Activated naive CD8-positive, alpha-beta T cell treated with anti-CD3 and anti-CD28 coated beads, Interleukin-2, amount 10 ng/mL, durations not matched to agents 7 days and 5 days (primary cell): Measurements from ENCODE around the gene CCDC70. TPM values are rescaled to one million over a fixed set of nuclear protein-coding genes. Genes with fewer than 3 reads are reported as not detected.

Experiments
- ATAC-seq: fragments of 150-1000 bp; cut with Tn5 transposase; one replicate; pipeline ENCODE4 v1.10.0; 2021; ENCODE audit warnings: low read depth, moderate library complexity
- POLR2A ChIA-PET: fragments of 350-600 bp; sonication (Branson Sonifier 250); formaldehyde crosslinking; loops from one replicate; lab custom pipeline; 2021; ENCODE audit warnings: antibody characterized with exemption; lab: Charles Lee
- DNase-seq: peaks from one replicate; pipeline ENCODE4 v3.0.0; 2021
- H3K27ac Mint-ChIP-seq: one replicate; pipeline ENCODE4 v1.8.0; 2022; ENCODE audit warnings: mild to moderate bottlenecking, mixed read lengths
- H3K27me3 Mint-ChIP-seq: one replicate; pipeline ENCODE4 v1.8.0; 2022; ENCODE audit warnings: mild to moderate bottlenecking, moderate library complexity, mixed read lengths
- H3K36me3 Mint-ChIP-seq: one replicate; pipeline ENCODE4 v1.8.0; 2021; ENCODE audit warnings: mild to moderate bottlenecking, mixed read lengths
- H3K4me1 Mint-ChIP-seq: one replicate; pipeline ENCODE4 v1.8.0; 2021; ENCODE audit warnings: mixed read lengths
- H3K4me3 Mint-ChIP-seq: one replicate; pipeline ENCODE4 v1.8.0; 2022; ENCODE audit warnings: mild to moderate bottlenecking, moderate library complexity, mixed read lengths
- H3K9me3 Mint-ChIP-seq: one replicate; pipeline ENCODE4 v1.8.0; 2021; ENCODE audit warnings: mixed read lengths
- total RNA-seq, 2 experiments: library from RNA; stranded (reverse); gene quantifications; one replicate each; pipeline ENCODE4 v1.2.3, GENCODE V29; 2021

The CCDC70 gene
- not detected for total RNA-seq

- POLR2A ChIA-PET: no interaction called here
- peak; percentile 45 for ATAC-seq
- DNase-seq: no peak
- H3K36me3 Mint-ChIP-seq: no peaks in the 10 kb centered on the region
- H3K4me1 Mint-ChIP-seq: peaks cover 18% of the 10 kb centered on the region
- H3K27me3 Mint-ChIP-seq: peaks cover 9% of the 10 kb centered on the region
- H3K9me3 Mint-ChIP-seq: no peaks in the 10 kb centered on the region
- H3K4me3 Mint-ChIP-seq: peak within 1 kb of the TSS; percentile 3
- H3K27ac Mint-ChIP-seq: peak within 1 kb of the TSS; percentile 39
Measured at GRCh38 chr13:51861723-51862300, at the start of gene CCDC70. TSS of gene CCDC70 (plus strand) at chr13:51861969. CDS start at chr13:51865412, 3,443 bp downstream.

GRCh38 chr13:51814071-51814470 lies 47.7 kb upstream of the CCDC70 start:
- Mint-ChIP-seq H3K4me3 (no peak overlapping the region), H3K36me3 (no peaks in the 10 kb centered on the region), H3K27ac (peak overlapping the region; percentile 13), H3K27me3 (no peaks in the 10 kb centered on the region), H3K9me3 (no peaks in the 10 kb centered on the region), H3K4me1 (peaks cover 28% of the 10 kb centered on the region)
- POLR2A ChIA-PET: interaction anchor here (0.6 to 1.4 kb wide), 5 partner anchors 8 to 361 kb away, joined by 3 to 4 read pairs (median 3); no protein-coding TSS in a partner anchor
- DNase-seq (no peak), ATAC-seq (no peak)

- DNase-seq (peak; percentile 70), ATAC-seq (peak; percentile 87)
- POLR2A ChIA-PET: interaction anchor here (0.6 to 1.5 kb wide), 9 partner anchors 10 to 362 kb away, joined by 3 to 11 read pairs (median 4); partner anchors contain the start of gene INTS6
- no peaks in the 10 kb centered on the region for H3K27me3 Mint-ChIP-seq
- peak overlapping the region; percentile 57 for H3K4me3 Mint-ChIP-seq
- H3K36me3 Mint-ChIP-seq: no peaks in the 10 kb centered on the region
- no peaks in the 10 kb centered on the region for H3K9me3 Mint-ChIP-seq
- peak overlapping the region; percentile 86 for H3K27ac Mint-ChIP-seq
- peaks cover 37% of the 10 kb centered on the region for H3K4me1 Mint-ChIP-seq
Measured at GRCh38 chr13:51814825-51815650, 46.7 kb upstream of the CCDC70 start.

- H3K27me3 Mint-ChIP-seq: no peaks in the 10 kb centered on the region
- H3K36me3 Mint-ChIP-seq: no peaks in the 10 kb centered on the region
- H3K27ac Mint-ChIP-seq: peak overlapping the region; percentile 86
- DNase-seq: no peak
- POLR2A ChIA-PET: interaction anchor here (1.1 to 1.5 kb wide), 6 partner anchors 9 to 363 kb away, joined by 3 to 11 read pairs (median 4); partner anchors contain the start of gene INTS6
- peaks cover 44% of the 10 kb centered on the region for H3K4me1 Mint-ChIP-seq
- H3K4me3 Mint-ChIP-seq: no peak overlapping the region
- H3K9me3 Mint-ChIP-seq: no peaks in the 10 kb centered on the region
- no peak for ATAC-seq
Measured at GRCh38 chr13:51815848-51816247, 45.9 kb upstream of the CCDC70 start.

GRCh38 chr13:51816604-51817249 lies 45.0 kb upstream of the CCDC70 start:
- POLR2A ChIA-PET: interaction anchor here (1.2 to 1.5 kb wide), 3 partner anchors 8 to 364 kb away, joined by 4 to 8 read pairs (median 5); partner anchors contain the start of gene INTS6

GRCh38 chr13:51817717-51818116 lies 44.1 kb upstream of the CCDC70 start:
- no peak overlapping the region for H3K4me3 Mint-ChIP-seq

More at GRCh38 chr13:51816604-51817249, 45.0 kb upstream of the CCDC70 start:
- Mint-ChIP-seq H3K27ac (peak overlapping the region; percentile 32), H3K4me1 (peaks cover 50% of the 10 kb centered on the region), H3K27me3 (no peaks in the 10 kb centered on the region), H3K9me3 (no peaks in the 10 kb centered on the region), H3K36me3 (no peaks in the 10 kb centered on the region), H3K4me3 (no peak overlapping the region)
- ATAC-seq (no peak), DNase-seq (no peak)

GRCh38 chr13:51818276-51818675 lies 43.5 kb upstream of the CCDC70 start:
- no peak for DNase-seq
- Mint-ChIP-seq H3K4me1 (peaks cover 64% of the 10 kb centered on the region), H3K9me3 (no peaks in the 10 kb centered on the region), H3K27ac (peak overlapping the region; percentile 88), H3K27me3 (no peaks in the 10 kb centered on the region), H3K36me3 (no peaks in the 10 kb centered on the region), H3K4me3 (no peak overlapping the region)
- POLR2A ChIA-PET: no interaction called here
- ATAC-seq: no peak

More at GRCh38 chr13:51817717-51818116, 44.1 kb upstream of the CCDC70 start:
- ATAC-seq: no peak
- Mint-ChIP-seq H3K4me1 (peaks cover 58% of the 10 kb centered on the region), H3K9me3 (no peaks in the 10 kb centered on the region), H3K27ac (peak overlapping the region; percentile 26), H3K36me3 (no peaks in the 10 kb centered on the region), H3K27me3 (no peaks in the 10 kb centered on the region)
- DNase-seq: no peak
- POLR2A ChIA-PET: no interaction called here

GRCh38 chr13:51818781-51819511 lies 42.8 kb upstream of the CCDC70 start:
- ATAC-seq: no peak
- Mint-ChIP-seq H3K36me3 (no peaks in the 10 kb centered on the region), H3K27me3 (no peaks in the 10 kb centered on the region), H3K4me1 (peaks cover 69% of the 10 kb centered on the region), H3K9me3 (no peaks in the 10 kb centered on the region), H3K27ac (peak overlapping the region; percentile 88), H3K4me3 (peak overlapping the region; percentile 74)
- POLR2A ChIA-PET: interaction anchor here (1.1 kb wide), 1 partner anchor 16 kb away, joined by 3 read pairs; no protein-coding TSS in a partner anchor
- DNase-seq: peak; percentile 43

GRCh38 chr13:51819544-51819943 lies 42.2 kb upstream of the CCDC70 start:
- Mint-ChIP-seq H3K27ac (peak overlapping the region; percentile 88), H3K9me3 (no peaks in the 10 kb centered on the region), H3K4me3 (peak overlapping the region; percentile 74)

GRCh38 chr13:51820016-51820597 lies 41.7 kb upstream of the CCDC70 start:
- ATAC-seq (no peak), DNase-seq (no peak)
- peaks cover 70% of the 10 kb centered on the region for H3K4me1 Mint-ChIP-seq
- H3K4me3 Mint-ChIP-seq: peak overlapping the region; percentile 74
- no peaks in the 10 kb centered on the region for H3K9me3 Mint-ChIP-seq
- no peaks in the 10 kb centered on the region for H3K36me3 Mint-ChIP-seq
- H3K27ac Mint-ChIP-seq: peak overlapping the region; percentile 88
- H3K27me3 Mint-ChIP-seq: no peaks in the 10 kb centered on the region
- POLR2A ChIA-PET: interaction anchor here (0.6 to 4.4 kb wide), 3 partner anchors 12 to 17 kb away, joined by 3 to 20 read pairs (median 3); no protein-coding TSS in a partner anchor

More at GRCh38 chr13:51819544-51819943, 42.2 kb upstream of the CCDC70 start:
- ATAC-seq (no peak), DNase-seq (no peak)
- Mint-ChIP-seq H3K4me1 (peaks cover 73% of the 10 kb centered on the region), H3K36me3 (no peaks in the 10 kb centered on the region), H3K27me3 (no peaks in the 10 kb centered on the region)
- POLR2A ChIA-PET: interaction anchor here (1.1 kb wide), 1 partner anchor 16 kb away, joined by 3 read pairs; no protein-coding TSS in a partner anchor

GRCh38 chr13:51821606-51822005 lies 40.2 kb upstream of the CCDC70 start:
- H3K4me3 Mint-ChIP-seq: peak overlapping the region; percentile 74
- DNase-seq: peak; percentile 41

More at GRCh38 chr13:51821606-51822005, 40.2 kb upstream of the CCDC70 start:
- POLR2A ChIA-PET: interaction anchor here (0.6 to 4.4 kb wide), 4 partner anchors 11 to 369 kb away, joined by 3 to 20 read pairs (median 10); partner anchors contain the start of gene INTS6
- ATAC-seq: peak; percentile 55
- no peaks in the 10 kb centered on the region for H3K27me3 Mint-ChIP-seq
- peaks cover 72% of the 10 kb centered on the region for H3K4me1 Mint-ChIP-seq
- no peaks in the 10 kb centered on the region for H3K9me3 Mint-ChIP-seq
- peak overlapping the region; percentile 88 for H3K27ac Mint-ChIP-seq
- H3K36me3 Mint-ChIP-seq: no peaks in the 10 kb centered on the region
